Measurements from ENCODE around the gene ACER3.

DNA sequence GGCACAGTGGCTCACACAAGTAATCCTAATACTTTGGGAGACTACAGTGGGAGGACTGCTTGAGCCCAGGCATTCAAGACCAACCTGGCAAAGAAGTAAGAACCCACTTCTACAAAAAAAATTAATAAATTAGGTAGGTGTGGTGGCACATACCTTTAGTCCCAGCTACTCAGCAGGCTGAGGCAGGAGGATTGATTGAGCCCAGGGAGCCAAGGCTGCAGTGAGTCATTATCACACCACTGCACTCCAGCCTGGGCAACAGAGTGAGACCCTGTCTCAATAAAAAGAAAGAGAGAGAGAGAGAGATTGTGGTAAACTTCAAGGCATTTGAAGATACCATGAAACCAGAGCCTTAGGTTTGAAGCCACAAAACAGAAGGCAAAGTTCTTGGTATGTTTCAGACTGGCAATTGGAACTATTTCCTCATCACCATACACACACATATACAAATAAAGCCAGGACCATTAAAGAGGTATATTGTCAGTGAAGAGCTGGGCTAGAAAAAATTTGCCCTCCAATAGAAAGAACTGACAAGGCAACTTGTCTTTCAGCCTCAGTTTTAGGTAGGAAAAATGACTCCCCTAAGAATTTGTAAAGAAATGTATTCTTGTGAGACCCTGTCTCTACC lies 148.9 kb downstream of the ACER3 start:
- TF ChIP-seq POLR2A (IDR thresholded peaks at IDR 0.05): no peak
- TF ChIP-seq, protein P1, sequence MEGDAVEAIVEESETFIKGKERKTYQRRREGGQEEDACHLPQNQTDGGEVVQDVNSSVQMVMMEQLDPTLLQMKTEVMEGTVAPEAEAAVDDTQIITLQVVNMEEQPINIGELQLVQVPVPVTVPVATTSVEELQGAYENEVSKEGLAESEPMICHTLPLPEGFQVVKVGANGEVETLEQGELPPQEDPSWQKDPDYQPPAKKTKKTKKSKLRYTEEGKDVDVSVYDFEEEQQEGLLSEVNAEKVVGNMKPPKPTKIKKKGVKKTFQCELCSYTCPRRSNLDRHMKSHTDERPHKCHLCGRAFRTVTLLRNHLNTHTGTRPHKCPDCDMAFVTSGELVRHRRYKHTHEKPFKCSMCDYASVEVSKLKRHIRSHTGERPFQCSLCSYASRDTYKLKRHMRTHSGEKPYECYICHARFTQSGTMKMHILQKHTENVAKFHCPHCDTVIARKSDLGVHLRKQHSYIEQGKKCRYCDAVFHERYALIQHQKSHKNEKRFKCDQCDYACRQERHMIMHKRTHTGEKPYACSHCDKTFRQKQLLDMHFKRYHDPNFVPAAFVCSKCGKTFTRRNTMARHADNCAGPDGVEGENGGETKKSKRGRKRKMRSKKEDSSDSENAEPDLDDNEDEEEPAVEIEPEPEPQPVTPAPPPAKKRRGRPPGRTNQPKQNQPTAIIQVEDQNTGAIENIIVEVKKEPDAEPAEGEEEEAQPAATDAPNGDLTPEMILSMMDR (IDR thresholded peaks at IDR 0.05): no peak
- TF ChIP-seq EP300 (IDR thresholded peaks at IDR 0.05): no peak
- TF ChIP-seq POLR2AphosphoS5 (IDR thresholded peaks at IDR 0.05): no peak

Data from sigmoid colon (tissue), 4 donors.